GM19238 (cell line): ENCODE measurements around the gene FSTL4.

Experiments used
- DNase-seq: peaks from one replicate; pipeline ENCODE4 v3.0.0; 2011; ENCODE audit warnings: low spot score; ENCODE audit not compliant: insufficient read length

The FSTL4 gene

DNA sequence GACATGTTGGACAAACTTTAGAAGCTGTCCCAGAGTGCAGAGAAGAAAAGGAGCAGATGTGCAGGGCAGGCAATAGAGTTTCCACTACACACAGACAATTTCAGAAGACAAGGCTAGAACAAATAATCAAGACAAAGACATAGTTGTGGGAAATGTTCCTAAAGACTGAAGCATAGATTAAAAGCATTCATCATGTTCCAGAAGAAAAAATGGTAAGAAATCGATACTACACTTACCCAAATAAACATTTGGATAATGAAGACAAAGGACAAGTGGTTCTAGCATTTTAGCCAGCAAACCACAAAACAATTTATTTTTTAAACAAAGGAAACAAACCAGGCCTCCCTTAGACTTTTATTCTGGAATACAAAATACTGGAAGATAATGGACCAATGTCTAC, 97.9 kb downstream of the FSTL4 start:
- no peak for DNase-seq

DNA sequence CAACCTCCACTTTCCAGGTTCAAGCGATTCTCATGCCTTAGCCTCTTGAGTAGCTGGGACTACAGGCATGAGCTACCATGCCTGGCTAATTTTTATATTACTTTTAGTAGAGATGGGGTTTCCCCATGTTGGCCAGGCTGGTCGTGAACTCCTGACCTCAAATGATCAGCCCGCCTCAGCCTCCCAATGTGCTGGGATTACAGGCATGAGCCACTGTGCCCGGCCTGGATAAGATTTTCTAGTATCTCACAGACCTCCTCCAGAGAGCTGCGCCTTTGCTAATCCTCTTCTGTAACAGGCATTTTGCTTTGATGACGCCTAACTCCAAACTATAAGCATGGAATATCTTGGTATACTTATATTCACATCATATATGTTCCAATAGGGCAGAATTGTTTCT, 99.4 kb downstream of the FSTL4 start:
- no peak for DNase-seq

- no peak for DNase-seq
Observed at GRCh38 chr5:133511653-133512235, 100.6 kb downstream of the FSTL4 start.

GRCh38 chr5:133510634-133511262, 101.6 kb downstream of the FSTL4 start:
- DNase-seq, result no peak

DNA sequence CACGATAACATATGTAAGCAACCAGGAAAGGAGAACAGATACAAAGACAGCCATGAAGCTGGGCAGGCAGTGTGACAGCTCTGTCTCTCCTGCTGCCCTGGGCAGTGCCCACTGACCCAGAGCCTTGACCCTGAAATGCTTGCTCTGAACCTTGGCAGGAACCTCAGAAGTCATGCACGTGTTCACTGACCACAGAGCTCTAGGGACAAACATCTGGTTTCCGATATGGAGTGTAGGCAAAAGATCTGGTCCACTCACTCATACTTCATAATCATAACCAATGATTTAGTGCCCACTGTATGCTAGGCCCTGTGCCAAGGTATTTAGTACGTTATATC, 102.6 kb downstream of the FSTL4 start:
- no peak for DNase-seq

GRCh38 chr5:133508845-133509741, 103.2 kb downstream of the FSTL4 start:
- no peak for DNase-seq

DNA sequence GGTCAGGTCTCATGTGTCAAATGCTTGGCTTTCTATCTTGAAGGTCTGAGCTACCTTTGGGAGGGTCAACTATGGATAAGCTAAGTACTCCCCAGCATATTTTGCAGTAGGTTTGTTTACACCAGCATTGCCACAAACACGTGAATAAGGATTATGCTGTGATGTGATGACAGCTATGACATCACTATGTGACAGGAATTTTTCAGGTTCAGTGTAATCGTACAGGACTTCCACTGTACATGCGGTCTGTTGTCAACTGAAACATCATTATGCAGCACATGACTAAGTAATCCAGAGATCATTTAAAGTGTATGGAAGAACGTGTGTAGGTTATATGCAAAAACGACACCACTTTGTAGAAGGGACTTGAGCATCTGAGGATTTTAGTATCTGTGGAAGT, 104.0 kb downstream of the FSTL4 start:
- no peak for DNase-seq

GRCh38 chr5:133506181-133506580, 106.2 kb downstream of the FSTL4 start:
- DNase-seq, result no peak

- DNase-seq, result no peak
Observed at GRCh38 chr5:133503511-133503910, 108.8 kb downstream of the FSTL4 start.

DNA sequence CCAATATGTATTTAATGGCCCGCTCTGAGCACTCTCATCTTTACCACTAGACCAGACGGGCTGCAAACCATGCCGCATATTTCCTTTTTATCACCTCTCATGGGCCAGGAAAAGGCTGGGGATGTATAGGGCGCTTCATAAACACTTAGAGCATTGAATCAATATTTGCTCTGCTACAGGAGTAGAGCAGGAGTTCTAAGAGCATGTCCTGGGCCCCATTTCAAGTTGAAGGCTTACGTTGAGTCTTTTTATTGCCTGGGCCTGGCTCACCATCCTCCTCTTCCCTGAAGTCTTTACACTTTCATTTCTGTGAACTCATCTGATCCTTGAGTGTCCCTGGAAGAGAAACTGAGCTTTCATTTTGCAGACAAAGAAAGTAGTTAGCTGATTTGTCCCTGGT, 112.4 kb downstream of the FSTL4 start:
- no peak for DNase-seq

GRCh38 chr5:133497608-133498348, 114.6 kb downstream of the FSTL4 start:
- DNase-seq, result no peak

- DNase-seq, result no peak
Observed at GRCh38 chr5:133496631-133497030, 115.7 kb downstream of the FSTL4 start.

DNA sequence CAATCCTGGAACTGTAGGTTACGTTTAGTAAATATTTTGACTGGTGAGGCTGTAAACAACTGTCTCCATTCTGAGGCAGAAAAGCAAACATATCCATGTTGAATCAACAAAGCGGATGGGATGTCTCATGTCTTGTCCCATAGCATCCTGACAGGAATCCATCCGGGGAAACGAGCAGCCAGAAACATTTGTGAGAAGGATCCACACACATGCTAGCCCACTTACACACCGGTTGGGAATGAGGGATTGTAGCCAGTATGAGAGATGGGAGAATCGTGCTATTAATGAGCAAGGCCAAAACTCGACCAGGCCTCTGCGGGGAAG, 117.5 kb downstream of the FSTL4 start:
- DNase-seq, result no peak

DNA sequence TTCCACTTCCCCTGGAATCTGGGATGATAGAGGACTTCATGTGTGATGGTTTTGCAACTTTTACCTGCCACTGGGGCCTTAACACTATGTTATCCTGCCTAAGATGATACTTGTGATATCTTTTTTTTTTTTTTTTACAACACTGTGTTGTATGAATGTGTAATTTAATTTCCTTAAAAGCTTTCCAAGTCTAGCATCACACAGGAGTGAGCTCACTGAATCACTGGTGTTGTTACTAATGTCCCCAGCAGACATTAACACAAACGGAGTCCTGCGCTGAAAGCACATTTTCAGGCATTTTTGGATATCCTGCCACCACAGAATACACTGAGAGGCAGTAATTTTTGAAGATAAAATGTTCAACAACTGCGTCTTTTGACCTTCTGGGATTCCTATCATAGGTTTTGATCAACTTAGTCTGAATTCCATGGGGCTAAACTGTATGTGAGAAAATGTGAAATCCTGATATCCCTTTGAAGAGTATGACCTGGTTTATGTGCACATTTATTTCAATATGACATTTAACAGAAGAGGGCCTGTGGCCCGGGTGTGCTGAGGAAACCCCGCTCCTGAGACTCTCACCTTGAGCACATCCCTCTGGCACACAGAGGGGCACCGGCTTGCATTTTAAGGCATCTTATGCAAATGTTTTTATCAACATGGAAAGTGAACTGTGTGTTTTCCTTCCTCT, 118.0 kb downstream of the FSTL4 start:
- no peak for DNase-seq

- DNase-seq, result no peak
Observed at GRCh38 chr5:133489632-133490031, 122.7 kb downstream of the FSTL4 start.

- no peak for DNase-seq
Observed at GRCh38 chr5:133487093-133487492, 125.2 kb downstream of the FSTL4 start.

DNA sequence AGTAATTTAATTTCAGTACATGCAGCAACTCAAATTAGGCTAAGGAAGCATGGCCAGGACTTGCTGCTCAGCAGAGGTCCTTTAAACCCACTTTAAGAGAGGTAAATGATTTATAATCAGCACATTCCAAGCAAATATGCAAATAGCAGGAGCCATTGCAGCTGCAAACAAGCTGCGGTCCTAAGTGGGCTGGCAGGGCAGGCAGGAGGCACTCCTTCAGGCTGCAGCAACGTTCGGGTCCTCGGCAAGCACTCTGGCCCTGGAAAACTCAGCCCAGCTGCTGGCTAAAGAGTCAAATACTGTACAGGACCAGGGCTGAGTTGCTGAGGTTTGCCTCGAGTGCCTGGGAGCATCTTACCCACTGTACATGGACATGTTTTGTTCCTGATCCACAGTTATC, 126.9 kb downstream of the FSTL4 start:
- DNase-seq, result no peak

DNA sequence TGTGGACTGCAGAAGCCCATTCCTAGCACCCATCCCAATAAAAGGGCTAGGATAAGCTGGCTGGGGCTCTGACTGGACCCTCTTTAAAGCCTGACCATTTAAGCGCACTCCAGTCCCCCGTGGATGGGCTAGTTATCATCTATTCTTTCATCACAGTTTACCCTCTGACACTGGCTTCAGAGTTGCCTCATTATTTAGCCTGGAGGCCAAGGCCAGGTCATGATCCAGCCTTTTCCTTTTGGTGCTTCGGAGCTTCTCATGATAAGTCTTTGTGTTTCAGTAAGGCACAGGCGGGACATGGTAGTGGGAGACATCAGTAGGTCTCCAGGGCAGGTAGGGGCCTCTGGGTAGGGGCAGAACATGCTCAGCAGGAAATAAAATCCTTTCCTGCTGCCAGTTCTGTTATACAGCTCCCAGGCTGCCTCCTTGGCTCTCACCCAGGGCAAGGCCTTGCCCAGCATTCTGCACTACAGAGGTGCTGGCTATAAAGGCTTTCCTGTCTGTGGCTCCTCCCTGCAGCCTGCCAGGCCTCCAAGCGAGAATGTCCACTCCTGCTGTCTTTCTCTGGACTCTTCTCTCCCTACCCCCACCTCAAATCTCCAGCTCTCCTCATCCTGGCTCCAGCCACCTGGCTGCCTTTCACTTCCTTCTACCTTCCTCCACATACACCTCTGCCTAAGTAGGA, 128.8 kb downstream of the FSTL4 start:
- no peak for DNase-seq

- DNase-seq, result no peak
Observed at GRCh38 chr5:133482028-133482427, 130.3 kb downstream of the FSTL4 start.

DNA sequence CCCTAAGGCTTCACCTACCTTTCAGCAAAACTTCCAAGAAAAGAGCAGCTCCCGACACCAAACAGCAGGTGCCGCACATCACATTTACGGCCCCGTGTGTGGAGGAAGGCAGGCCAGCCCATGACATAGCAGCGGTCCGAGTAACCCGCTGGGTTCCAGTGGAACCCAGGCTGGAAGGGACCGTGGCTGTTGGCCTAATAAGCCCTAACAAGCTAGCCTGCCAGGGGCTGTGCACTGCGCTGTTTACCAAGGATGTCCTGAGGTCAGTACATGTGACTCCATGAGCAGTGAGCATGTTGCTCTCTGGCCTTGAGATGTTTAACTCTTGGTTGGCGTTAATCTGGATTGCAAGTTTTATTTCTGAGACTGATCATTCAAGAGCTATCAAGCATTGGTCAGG, 131.5 kb downstream of the FSTL4 start:
- no peak for DNase-seq

- DNase-seq, result no peak
Observed at GRCh38 chr5:133480366-133480765, 132.0 kb downstream of the FSTL4 start.
